A204.1 (cell line): Measurements from ENCODE around the gene STUB1.

ENCODE experiments used
- FAIRE-seq: peaks from 2 replicates; lab custom pipeline; 2012; peaks lifted over from hg19 to GRCh38; lab: Jason Lieb, UNC

STUB1 gene

GRCh38 chr16:667113-667779 is 13.0 kb upstream of the STUB1 start:
- FAIRE-seq: no peak

- no peak for FAIRE-seq
Observed at GRCh38 chr16:667780-668518, 12.3 kb upstream of the STUB1 start, which contains the start of gene RHOT2. Gene RHOT2 (plus strand): TSS chr16:668132. CDS start chr16:668200, 68 bp downstream.

GRCh38 chr16:668519-669171 is 11.6 kb upstream of the STUB1 start:
- FAIRE-seq: no peak

GRCh38 chr16:669666-670065 is 10.5 kb upstream of the STUB1 start:
- no peak for FAIRE-seq

- no peak for FAIRE-seq
Observed at GRCh38 chr16:670485-671352, 9.5 kb upstream of the STUB1 start.

- FAIRE-seq: no peak
Observed at GRCh38 chr16:671353-672131, 8.7 kb upstream of the STUB1 start.

- no peak for FAIRE-seq
Observed at GRCh38 chr16:672371-672770, 7.8 kb upstream of the STUB1 start.

GRCh38 chr16:672851-673250 is 7.4 kb upstream of the STUB1 start:
- no peak for FAIRE-seq

- FAIRE-seq: no peak
Observed at GRCh38 chr16:673399-673991, 6.7 kb upstream of the STUB1 start.

GRCh38 chr16:674214-674881 is 5.9 kb upstream of the STUB1 start:
- FAIRE-seq: no peak

- FAIRE-seq: no peak
Observed at GRCh38 chr16:674968-675883, 5.0 kb upstream of the STUB1 start, which contains the start of gene RHBDL1. Gene RHBDL1 (plus strand): TSS chr16:675671. CDS start chr16:675791, 120 bp downstream.

GRCh38 chr16:675884-676564 is 4.2 kb upstream of the STUB1 start:
- no peak for FAIRE-seq

- no peak for FAIRE-seq
Observed at GRCh38 chr16:676565-676902, 3.7 kb upstream of the STUB1 start.

- no peak for FAIRE-seq
Observed at GRCh38 chr16:676913-677312, 3.3 kb upstream of the STUB1 start.

GRCh38 chr16:677316-678190 is 2.7 kb upstream of the STUB1 start:
- FAIRE-seq: no peak

GRCh38 chr16:678209-678857 is 1.9 kb upstream of the STUB1 start:
- FAIRE-seq: no peak
